CD4-positive, alpha-beta memory T cell (primary cell): Measurements from ENCODE around the gene PLXNA4. TPM values are rescaled to one million over a fixed set of nuclear protein-coding genes. Genes with fewer than 3 reads are reported as not detected.
A peak's percentile ranks its signal among the peaks of the same experiment; 100 is the strongest.

Source experiments
- CTCF ChIA-PET: fragments of 350-600 bp; sonication (Branson Sonifier 250); formaldehyde crosslinking; loops from one replicate; lab custom pipeline; 2021; ENCODE audit warnings: inconsistent platforms; ENCODE audit not compliant: partially characterized antibody; lab: Charles Lee
- POLR2A ChIA-PET: fragments of 350-600 bp; sonication (Branson Sonifier 250); formaldehyde crosslinking; loops from one replicate; lab custom pipeline; 2021; ENCODE audit not compliant: partially characterized antibody; lab: Charles Lee
- DNase-seq, 5 donors: peaks; one replicate each; pipeline versions ENCODE4 v3.0.0 to v3.0.0-alpha.2; 2020 to 2022; ENCODE audit warnings: mixed read lengths in 1 of 5
- H3K27ac ChIP-seq: one replicate; pipeline ENCODE4 v1.7.0; 2013; ENCODE audit warnings: low read depth, low read length
- H3K27me3 ChIP-seq: 2 replicates; pipeline ENCODE4 v1.7.0; 2013; ENCODE audit warnings: mild to moderate bottlenecking, low read length, moderate library complexity; ENCODE audit not compliant: insufficient read depth
- H3K36me3 ChIP-seq: 2 replicates; pipeline ENCODE4 v1.7.0; 2013; ENCODE audit warnings: mild to moderate bottlenecking, low read length, moderate library complexity; ENCODE audit not compliant: insufficient read depth
- H3K4me1 ChIP-seq: 2 replicates; pipeline ENCODE4 v1.7.0; 2013; ENCODE audit warnings: mild to moderate bottlenecking, low read length, moderate library complexity; ENCODE audit not compliant: insufficient read depth
- H3K4me3 ChIP-seq, 2 donors: one replicate each; pipeline ENCODE4 v1.7.0; 2013; ENCODE audit warnings: low read length in 2 of 2, mild to moderate bottlenecking in 1 of 2
- H3K9me3 ChIP-seq, 2 donors: one replicate each; pipeline ENCODE4 v1.7.0; 2013; ENCODE audit warnings: low read length in 2 of 2, control low read depth in 1 of 2; ENCODE audit not compliant: control insufficient read depth in 1 of 2
- H3K27ac Mint-ChIP-seq, 7 donors: one replicate each; pipeline ENCODE4 v1.8.0; 2020 to 2021; ENCODE audit warnings: mixed read lengths in 7 of 7, mild to moderate bottlenecking in 6 of 7, inconsistent platforms in 3 of 7, moderate library complexity in 3 of 7
- H3K27me3 Mint-ChIP-seq, 2 donors: one replicate each; pipeline ENCODE4 v1.8.0; 2020 to 2021; ENCODE audit warnings: mixed read lengths in 2 of 2
- H3K36me3 Mint-ChIP-seq, 2 donors: one replicate each; pipeline ENCODE4 v1.8.0; 2020 to 2021; ENCODE audit warnings: mixed read lengths in 2 of 2, inconsistent platforms in 1 of 2, mild to moderate bottlenecking in 1 of 2
- H3K4me1 Mint-ChIP-seq, 4 donors: one replicate each; pipeline ENCODE4 v1.8.0; 2020 to 2021; ENCODE audit warnings: mixed read lengths in 4 of 4, mild to moderate bottlenecking in 1 of 4
- H3K4me3 Mint-ChIP-seq, 8 donors: one replicate each; pipeline ENCODE4 v1.8.0; 2020 to 2021; ENCODE audit warnings: mixed read lengths in 8 of 8, mild to moderate bottlenecking in 7 of 8, moderate library complexity in 6 of 8, inconsistent platforms in 3 of 8
- H3K9me3 Mint-ChIP-seq, 8 donors: one replicate each; pipeline ENCODE4 v1.8.0; 2020 to 2021; ENCODE audit warnings: mixed read lengths in 8 of 8, mild to moderate bottlenecking in 5 of 8, inconsistent platforms in 3 of 8, moderate library complexity in 1 of 8
- intact Hi-C: fragments of 100-400 bp; cut with micrococcal nuclease; formaldehyde crosslinking; loops from one replicate; pipeline ENCODE4 v1.15.1; 2023
- polyA plus RNA-seq, 2 donors: library from polyadenylated mRNA; unstranded; fragments of 300-500 nt; fragmentation: Illumina TruSeq; gene quantifications; one replicate each; pipeline ENCODE4 v1.2.3, GENCODE V29; 2021
- total RNA-seq, 2 experiments: library from RNA; stranded (reverse); gene quantifications; one replicate each; pipeline ENCODE4 v1.2.3, GENCODE V29; 2021

The PLXNA4 gene
- total and polyA plus RNA-seq, 4 experiments from 2014 or later = 0.06 to 0.94 (median 0.58) TPM

GRCh38 chr7:132351954-132352499 lies 224.2 kb downstream of the PLXNA4 start:
- ChIA-PET POLR2A (no interaction called here), CTCF (no interaction called here)
- Histone ChIP-seq H3K36me3 (no peaks in the 10 kb centered on the region), H3K4me3 (no peak overlapping the region), H3K27me3 (no peaks in the 10 kb centered on the region), H3K4me1 (no peaks in the 10 kb centered on the region), H3K27ac (no peak overlapping the region), H3K9me3 (no peaks in the 10 kb centered on the region)
- H3K4me3 Mint-ChIP-seq = no peak overlapping the region
- peak overlapping the region in 1 of 7 donors; percentile 25 for H3K27ac Mint-ChIP-seq
- no peaks in the 10 kb centered on the region for H3K36me3 Mint-ChIP-seq
- intact Hi-C loops = no loop called here
- peaks cover 18 to 24% of the 10 kb centered on the region in 2 donors for H3K27me3 Mint-ChIP-seq
- H3K9me3 Mint-ChIP-seq = no peaks in the 10 kb centered on the region
- no peaks in the 10 kb centered on the region for H3K4me1 Mint-ChIP-seq
- no peak for DNase-seq

- POLR2A ChIA-PET = interaction anchor here (0.6 kb wide), 1 partner anchor 41 kb away, joined by 3 read pairs; no protein-coding TSS in a partner anchor
- Histone ChIP-seq H3K4me1 (no peaks in the 10 kb centered on the region), H3K9me3 (no peaks in the 10 kb centered on the region), H3K36me3 (no peaks in the 10 kb centered on the region), H3K4me3 (no peak overlapping the region), H3K27ac (no peak overlapping the region), H3K27me3 (no peaks in the 10 kb centered on the region)
- no peak for DNase-seq
- CTCF ChIA-PET = no interaction called here
- Mint-ChIP-seq H3K4me3 (no peak overlapping the region), H3K4me1 (no peaks in the 10 kb centered on the region), H3K27ac (no peak overlapping the region), H3K36me3 (no peaks in the 10 kb centered on the region), H3K9me3 (no peaks in the 10 kb centered on the region), H3K27me3 (peaks cover 16 to 29% of the 10 kb centered on the region in 2 donors)
- intact Hi-C loops = no loop called here
Measured at GRCh38 chr7:132350741-132351140, 225.5 kb downstream of the PLXNA4 start.

GRCh38 chr7:132349075-132349474 lies 227.2 kb downstream of the PLXNA4 start:
- H3K27me3 Mint-ChIP-seq = peaks cover 16 to 34% of the 10 kb centered on the region in 2 donors
- H3K27me3 ChIP-seq = no peaks in the 10 kb centered on the region
- POLR2A ChIA-PET = no interaction called here

GRCh38 chr7:132348341-132348740 lies 227.9 kb downstream of the PLXNA4 start:
- no peak overlapping the region for H3K4me3 ChIP-seq
- DNase-seq = no peak
- H3K27me3 ChIP-seq = no peaks in the 10 kb centered on the region
- H3K27me3 Mint-ChIP-seq = peaks cover 16 to 34% of the 10 kb centered on the region in 2 donors
- CTCF ChIA-PET = interaction anchor here (1.3 kb wide), 1 partner anchor 27 kb away, joined by 3 read pairs; no protein-coding TSS in a partner anchor
- H3K36me3 ChIP-seq = no peaks in the 10 kb centered on the region
- H3K4me3 Mint-ChIP-seq = no peak overlapping the region
- no peaks in the 10 kb centered on the region for H3K9me3 Mint-ChIP-seq
- no peaks in the 10 kb centered on the region for H3K4me1 ChIP-seq
- no peaks in the 10 kb centered on the region for H3K4me1 Mint-ChIP-seq
- intact Hi-C loops = no loop called here
- no peak overlapping the region for H3K27ac ChIP-seq
- no peaks in the 10 kb centered on the region for H3K36me3 Mint-ChIP-seq
- no peak overlapping the region for H3K27ac Mint-ChIP-seq
- H3K9me3 ChIP-seq = no peaks in the 10 kb centered on the region
- POLR2A ChIA-PET = no interaction called here

More at GRCh38 chr7:132349075-132349474, 227.2 kb downstream of the PLXNA4 start:
- Mint-ChIP-seq H3K4me1 (no peaks in the 10 kb centered on the region), H3K9me3 (no peaks in the 10 kb centered on the region), H3K36me3 (no peaks in the 10 kb centered on the region), H3K27ac (no peak overlapping the region), H3K4me3 (no peak overlapping the region)
- Histone ChIP-seq H3K27ac (no peak overlapping the region), H3K4me1 (no peaks in the 10 kb centered on the region), H3K4me3 (no peak overlapping the region), H3K36me3 (no peaks in the 10 kb centered on the region), H3K9me3 (no peaks in the 10 kb centered on the region)
- no peak for DNase-seq
- intact Hi-C loops = no loop called here
- CTCF ChIA-PET = interaction anchor here (1.3 kb wide), 1 partner anchor 28 kb away, joined by 3 read pairs; no protein-coding TSS in a partner anchor

GRCh38 chr7:132347858-132348257 lies 228.4 kb downstream of the PLXNA4 start:
- ChIA-PET POLR2A (no interaction called here), CTCF (no interaction called here)
- Histone ChIP-seq H3K27me3 (no peaks in the 10 kb centered on the region), H3K9me3 (no peaks in the 10 kb centered on the region), H3K27ac (no peak overlapping the region), H3K36me3 (no peaks in the 10 kb centered on the region), H3K4me3 (no peak overlapping the region), H3K4me1 (no peaks in the 10 kb centered on the region)
- intact Hi-C loops = no loop called here
- Mint-ChIP-seq H3K27me3 (peaks cover 14 to 30% of the 10 kb centered on the region in 2 donors), H3K9me3 (no peaks in the 10 kb centered on the region), H3K27ac (no peak overlapping the region), H3K4me3 (no peak overlapping the region), H3K36me3 (no peaks in the 10 kb centered on the region), H3K4me1 (no peaks in the 10 kb centered on the region)
- DNase-seq = no peak

GRCh38 chr7:132347123-132347522 lies 229.1 kb downstream of the PLXNA4 start:
- intact Hi-C loops = no loop called here
- ChIA-PET CTCF (no interaction called here), POLR2A (no interaction called here)
- H3K27me3 Mint-ChIP-seq = peaks cover 9 to 26% of the 10 kb centered on the region in 2 donors
- no peaks in the 10 kb centered on the region for H3K9me3 Mint-ChIP-seq
- H3K9me3 ChIP-seq = no peaks in the 10 kb centered on the region
- no peak overlapping the region for H3K27ac ChIP-seq
- H3K27me3 ChIP-seq = no peaks in the 10 kb centered on the region
- no peaks in the 10 kb centered on the region for H3K4me1 ChIP-seq
- H3K4me3 Mint-ChIP-seq = peak overlapping the region in 1 of 8 donors; percentile 28
- H3K4me3 ChIP-seq = no peak overlapping the region
- H3K4me1 Mint-ChIP-seq = no peaks in the 10 kb centered on the region
- H3K36me3 ChIP-seq = no peaks in the 10 kb centered on the region
- no peak for DNase-seq
- no peaks in the 10 kb centered on the region for H3K36me3 Mint-ChIP-seq
- H3K27ac Mint-ChIP-seq = no peak overlapping the region

- peaks cover 9 to 25% of the 10 kb centered on the region in 2 donors for H3K27me3 Mint-ChIP-seq
- Histone ChIP-seq H3K27me3 (no peaks in the 10 kb centered on the region), H3K27ac (no peak overlapping the region), H3K9me3 (no peaks in the 10 kb centered on the region), H3K4me3 (no peak overlapping the region), H3K36me3 (no peaks in the 10 kb centered on the region), H3K4me1 (no peaks in the 10 kb centered on the region)
- H3K4me3 Mint-ChIP-seq = no peak overlapping the region
- intact Hi-C loops = no loop called here
- H3K27ac Mint-ChIP-seq = no peak overlapping the region
- H3K4me1 Mint-ChIP-seq = no peaks in the 10 kb centered on the region
- POLR2A ChIA-PET = no interaction called here
- no peak for DNase-seq
- H3K9me3 Mint-ChIP-seq = no peaks in the 10 kb centered on the region
- no peaks in the 10 kb centered on the region for H3K36me3 Mint-ChIP-seq
- CTCF ChIA-PET = no interaction called here
Measured at GRCh38 chr7:132345543-132346129, 230.6 kb downstream of the PLXNA4 start.
